Astrocyte of the cerebellum (primary cell): Measurements from ENCODE around the gene ARPP21.

ENCODE experiments used
- DNase-seq: peaks from one replicate; pipeline ENCODE4 v3.0.0-alpha.2; 2011; ENCODE audit warnings: low read depth
- H3K4me3 ChIP-seq: 2 replicates; pipeline ENCODE4 v1.5.1; 2011; ENCODE audit warnings: mild to moderate bottlenecking, low read depth, low read length, moderate library complexity
- CTCF ChIP-seq: IDR thresholded peaks from 2 replicates; pipeline ENCODE4 v1.5.1; 2012; ENCODE audit warnings: low read length, low read depth, moderate library complexity, mild to moderate bottlenecking; ENCODE audit errors: missing control alignments
- in situ Hi-C: cut with HindIII; loops from 2 replicates; pipeline ENCODE4 v1.10.0; 2017; ENCODE audit warnings: low sequenced_read_pairs

The ARPP21 gene

GRCh38 chr3:35777065-35777464, 137.7 kb downstream of the ARPP21 start:
- in situ Hi-C loops, result no loop called here
- TF ChIP-seq CTCF, result no peak

GRCh38 chr3:35777563-35778554, 138.5 kb downstream of the ARPP21 start:
- H3K4me3 ChIP-seq, result no peak overlapping the region
- TF ChIP-seq CTCF, result no peak
- in situ Hi-C loops, result no loop called here
- DNase-seq, result no peak

More at GRCh38 chr3:35777065-35777464, 137.7 kb downstream of the ARPP21 start:
- H3K4me3 ChIP-seq, result no peak overlapping the region
- DNase-seq, result no peak

DNA sequence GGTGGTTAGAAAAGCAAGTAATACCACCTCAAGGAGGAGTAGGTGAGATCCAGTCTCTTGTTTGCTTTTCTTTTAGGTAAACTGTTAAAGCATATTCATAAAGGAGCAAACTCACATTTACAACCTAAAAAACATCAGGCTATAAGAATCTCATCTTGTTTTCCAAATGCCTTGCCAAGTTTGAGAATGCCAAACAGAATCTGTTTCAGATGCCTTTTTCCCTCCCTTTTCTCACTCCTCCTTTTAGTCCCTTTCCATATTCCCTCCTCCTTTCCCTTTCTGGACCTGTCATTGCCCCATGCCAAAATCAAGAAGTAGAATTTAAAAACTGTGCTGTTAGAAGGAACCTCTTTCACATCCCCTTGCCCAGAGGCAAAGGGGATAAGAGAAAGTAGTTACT, 140.3 kb downstream of the ARPP21 start:
- no peak overlapping the region for H3K4me3 ChIP-seq
- no peak for DNase-seq
- in situ Hi-C loops, result no loop called here
- TF ChIP-seq CTCF, result no peak

DNA sequence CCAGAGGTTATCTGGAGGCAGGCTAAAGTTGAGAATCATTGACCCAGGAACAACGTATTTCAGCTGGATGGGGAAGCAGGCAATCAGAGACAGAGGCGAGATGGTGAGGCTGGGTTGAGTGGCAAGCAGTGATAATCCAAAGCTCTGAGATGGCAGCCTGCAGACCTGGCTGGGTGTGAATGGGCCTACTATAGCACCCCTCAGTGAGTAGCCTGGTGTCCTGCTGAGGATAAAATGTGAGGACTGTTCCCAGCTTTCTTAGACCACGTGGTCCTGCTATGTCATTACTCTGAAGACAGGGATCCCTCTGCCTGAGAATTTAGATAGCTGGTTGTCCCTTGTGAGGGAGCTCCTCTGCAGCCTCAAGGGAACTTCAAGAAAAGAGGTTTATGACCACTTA, 141.5 kb downstream of the ARPP21 start:
- DNase-seq, result no peak
- H3K4me3 ChIP-seq, result no peak overlapping the region
- TF ChIP-seq CTCF, result no peak
- in situ Hi-C loops, result no loop called here

DNA sequence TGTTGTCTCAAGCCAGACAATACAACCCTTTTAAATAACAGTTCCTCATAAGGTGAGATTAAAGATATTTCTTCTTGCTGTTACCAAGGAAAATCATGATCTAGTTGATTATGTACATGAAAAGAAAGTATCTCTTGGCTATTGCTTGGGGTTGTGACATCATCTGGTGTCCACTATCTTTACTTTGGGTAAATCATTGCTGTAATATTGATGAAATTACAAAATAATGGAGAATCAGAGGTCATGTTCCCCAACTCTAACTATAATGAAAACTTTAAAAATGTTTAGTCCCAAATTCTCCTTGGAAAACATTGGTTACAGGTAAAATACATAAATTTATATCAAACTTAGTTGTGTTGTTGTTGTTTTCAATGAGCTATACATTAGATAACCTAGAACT, 142.2 kb downstream of the ARPP21 start:
- in situ Hi-C loops, result no loop called here
- no peak for TF ChIP-seq CTCF
- DNase-seq, result no peak
- H3K4me3 ChIP-seq, result no peak overlapping the region

- H3K4me3 ChIP-seq, result no peak overlapping the region
- no peak for TF ChIP-seq CTCF
- in situ Hi-C loops, result no loop called here
- no peak for DNase-seq
These were observed 143.0 kb downstream of the ARPP21 start for GRCh38 chr3:35782355-35782754.
